ENCODE measurements around the gene IFT27.

DNA sequence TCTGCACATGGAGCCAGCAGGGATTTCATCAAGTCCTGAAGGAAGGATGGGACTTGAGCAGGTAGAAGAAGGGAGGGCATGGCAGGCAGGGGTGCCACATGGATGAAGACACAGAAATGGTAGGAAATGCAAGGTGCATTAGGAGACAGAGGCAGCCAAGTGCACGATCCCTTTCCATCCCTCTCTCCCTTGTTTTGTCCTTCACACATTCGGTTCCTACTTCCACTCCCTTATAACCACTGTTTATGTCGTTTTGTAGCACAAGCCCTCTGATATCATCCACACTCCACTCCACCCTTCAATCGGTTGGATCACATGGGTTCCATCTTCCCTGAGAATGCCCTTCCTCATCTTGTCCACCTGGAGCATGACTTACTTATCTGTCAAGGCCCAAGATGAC is 35.2 kb downstream of the IFT27 start:
- TF ChIP-seq, protein P1, sequence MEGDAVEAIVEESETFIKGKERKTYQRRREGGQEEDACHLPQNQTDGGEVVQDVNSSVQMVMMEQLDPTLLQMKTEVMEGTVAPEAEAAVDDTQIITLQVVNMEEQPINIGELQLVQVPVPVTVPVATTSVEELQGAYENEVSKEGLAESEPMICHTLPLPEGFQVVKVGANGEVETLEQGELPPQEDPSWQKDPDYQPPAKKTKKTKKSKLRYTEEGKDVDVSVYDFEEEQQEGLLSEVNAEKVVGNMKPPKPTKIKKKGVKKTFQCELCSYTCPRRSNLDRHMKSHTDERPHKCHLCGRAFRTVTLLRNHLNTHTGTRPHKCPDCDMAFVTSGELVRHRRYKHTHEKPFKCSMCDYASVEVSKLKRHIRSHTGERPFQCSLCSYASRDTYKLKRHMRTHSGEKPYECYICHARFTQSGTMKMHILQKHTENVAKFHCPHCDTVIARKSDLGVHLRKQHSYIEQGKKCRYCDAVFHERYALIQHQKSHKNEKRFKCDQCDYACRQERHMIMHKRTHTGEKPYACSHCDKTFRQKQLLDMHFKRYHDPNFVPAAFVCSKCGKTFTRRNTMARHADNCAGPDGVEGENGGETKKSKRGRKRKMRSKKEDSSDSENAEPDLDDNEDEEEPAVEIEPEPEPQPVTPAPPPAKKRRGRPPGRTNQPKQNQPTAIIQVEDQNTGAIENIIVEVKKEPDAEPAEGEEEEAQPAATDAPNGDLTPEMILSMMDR (conservative IDR thresholded peaks at IDR 0.05 in 1 of 2, IDR thresholded peaks at IDR 0.05 in 1 of 2; ENCODE audit: low read depth in 1 of 2, low read length in 2 of 2), result no peak
- TF ChIP-seq EZH2 (IDR thresholded peaks at IDR 0.05; ENCODE audit: low read length, missing control alignments), result no peak
